ENCODE data around the gene ADAMTSL5. TPM values are rescaled to one million over a fixed set of nuclear protein-coding genes. Genes with fewer than 3 reads are reported as not detected.
"Not testable (repeated sequence)": the region's sequence is repeated elsewhere in the genome, so short reads cannot be mapped to it uniquely, and the experiment has no call there.

The ADAMTSL5 gene
- total RNA-seq, 2 donors from 2014 or later: 14.5 to 27.2 TPM

DNA sequence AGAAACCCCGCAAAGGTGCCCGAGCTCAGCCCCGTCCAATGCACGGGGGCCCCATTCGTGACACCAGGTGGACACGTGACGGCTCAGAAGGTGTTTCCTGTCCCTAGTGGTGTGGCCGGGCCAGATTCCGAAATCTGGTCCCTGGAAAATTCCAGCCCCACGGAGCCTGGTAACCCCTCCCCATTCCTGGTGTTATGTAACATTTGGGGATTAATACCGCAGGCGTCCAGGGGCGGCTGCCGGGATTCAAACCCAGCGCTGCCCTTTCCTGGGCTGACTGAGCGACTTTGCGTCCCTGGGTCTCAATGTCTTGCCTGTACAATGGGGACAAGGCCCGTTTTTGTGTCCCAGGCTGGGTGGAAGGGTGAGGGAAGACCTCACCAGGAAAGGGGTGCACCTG is 10.0 kb upstream of the ADAMTSL5 start:
- DNase-seq (ENCODE audit: low spot score): no peak
- H3K36me3 ChIP-seq: no peaks in the 10 kb centered on the region
- no peak for TF ChIP-seq CTCF (IDR thresholded peaks at IDR 0.05)
- peaks cover 0 to 2% of the 10 kb centered on the region in 2 donors for H3K27me3 ChIP-seq
- no peaks in the 10 kb centered on the region for H3K9me3 ChIP-seq
- H3K27ac ChIP-seq: no peak overlapping the region
- H3K4me1 ChIP-seq: peaks cover 0 to 12% of the 10 kb centered on the region in 2 donors
- H3K4me3 ChIP-seq: no peak overlapping the region

GRCh38 chr19:1522061-1522460 is 9.2 kb upstream of the ADAMTSL5 start:
- H3K4me3 ChIP-seq: no peak overlapping the region
- no peak overlapping the region for H3K27ac ChIP-seq
- peaks cover 0 to 12% of the 10 kb centered on the region in 2 donors for H3K4me1 ChIP-seq
- no peak for TF ChIP-seq CTCF (IDR thresholded peaks at IDR 0.05)
- DNase-seq (ENCODE audit: low spot score): no peak
- H3K27me3 ChIP-seq: peaks cover 0 to 2% of the 10 kb centered on the region in 2 donors
- H3K36me3 ChIP-seq: no peaks in the 10 kb centered on the region
- H3K9me3 ChIP-seq: no peaks in the 10 kb centered on the region

- no peak overlapping the region for H3K27ac ChIP-seq
- DNase-seq (ENCODE audit: low spot score): no peak
- no peaks in the 10 kb centered on the region for H3K36me3 ChIP-seq
Measured at GRCh38 chr19:1521636-1522035, 8.8 kb upstream of the ADAMTSL5 start.

GRCh38 chr19:1520203-1520780 is 7.5 kb upstream of the ADAMTSL5 start:
- Histone ChIP-seq H3K27me3 (peaks cover 0 to 2% of the 10 kb centered on the region in 2 donors), H3K27ac (no peak overlapping the region), H3K9me3 (no peaks in the 10 kb centered on the region), H3K4me3 (no peak overlapping the region), H3K36me3 (no peaks in the 10 kb centered on the region), H3K4me1 (peaks cover 0 to 12% of the 10 kb centered on the region in 2 donors)
- DNase-seq (ENCODE audit: low spot score): no peak
- TF ChIP-seq CTCF (IDR thresholded peaks at IDR 0.05): no peak

More at GRCh38 chr19:1521636-1522035, 8.8 kb upstream of the ADAMTSL5 start:
- Histone ChIP-seq H3K9me3 (no peaks in the 10 kb centered on the region), H3K4me3 (no peak overlapping the region), H3K27me3 (peaks cover 0 to 2% of the 10 kb centered on the region in 2 donors), H3K4me1 (peaks cover 0 to 12% of the 10 kb centered on the region in 2 donors)
- no peak for TF ChIP-seq CTCF (IDR thresholded peaks at IDR 0.05)

DNA sequence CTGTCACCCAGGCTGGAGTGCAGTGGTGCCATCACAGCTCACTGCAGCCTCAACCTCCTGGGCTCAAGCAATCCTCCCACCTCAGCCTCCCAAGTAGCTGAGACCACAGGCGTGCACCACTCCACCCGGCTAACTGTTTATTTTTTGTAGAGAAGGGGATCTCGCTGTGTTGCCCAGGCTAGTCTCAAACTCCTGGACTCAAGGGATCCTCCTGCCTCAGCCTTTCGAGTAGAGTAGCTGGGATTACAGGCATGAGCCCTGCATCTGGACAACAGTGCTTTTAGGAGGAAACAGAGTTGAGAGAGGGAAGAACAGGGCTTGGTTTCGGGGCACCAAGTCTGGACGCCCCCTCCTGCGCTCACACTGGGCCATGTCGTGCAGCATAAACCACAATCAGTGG is 7.0 kb upstream of the ADAMTSL5 start:
- H3K27ac ChIP-seq; H3K4me3 ChIP-seq; H3K27me3 ChIP-seq; DNase-seq (ENCODE audit: low spot score); H3K9me3 ChIP-seq; H3K36me3 ChIP-seq: not testable (repeated sequence)
- H3K4me1 ChIP-seq: peaks cover 0 to 12% of the 10 kb centered on the region in 2 donors

GRCh38 chr19:1518471-1518870 is 5.7 kb upstream of the ADAMTSL5 start:
- no peaks in the 10 kb centered on the region for H3K27me3 ChIP-seq
- no peak for TF ChIP-seq CTCF (IDR thresholded peaks at IDR 0.05)
- no peaks in the 10 kb centered on the region for H3K36me3 ChIP-seq
- H3K27ac ChIP-seq: no peak overlapping the region
- no peak overlapping the region for H3K4me3 ChIP-seq
- peaks cover 0 to 5% of the 10 kb centered on the region in 2 donors for H3K4me1 ChIP-seq
- no peaks in the 10 kb centered on the region for H3K9me3 ChIP-seq
- no peak for DNase-seq (ENCODE audit: low spot score)
